AG09319 (cell line): ENCODE data around the gene KIF13A.

Source experiments
- DNase-seq: peaks from one replicate; pipeline ENCODE4 v3.0.0-alpha.2; 2010; ENCODE audit warnings: low read depth; ENCODE audit errors: extremely low read depth
- CTCF ChIP-seq: IDR thresholded peaks from 2 replicates; pipeline ENCODE4 v1.5.1; 2011; ENCODE audit warnings: low read depth, mild to moderate bottlenecking, inconsistent platforms, low read length, moderate library complexity

Gene KIF13A

GRCh38 chr6:17904491-17905120 is 82.8 kb downstream of the KIF13A start:
- no peak for DNase-seq
- TF ChIP-seq CTCF, result no peak

GRCh38 chr6:17902974-17903373 is 84.5 kb downstream of the KIF13A start:
- TF ChIP-seq CTCF, result no peak
- no peak for DNase-seq

- no peak for DNase-seq
- no peak for TF ChIP-seq CTCF
These were observed 85.9 kb downstream of the KIF13A start for GRCh38 chr6:17901493-17901892.

GRCh38 chr6:17900011-17900410 is 87.4 kb downstream of the KIF13A start:
- no peak for TF ChIP-seq CTCF

GRCh38 chr6:17899491-17899890 is 87.9 kb downstream of the KIF13A start:
- TF ChIP-seq CTCF, result no peak

More at GRCh38 chr6:17900011-17900410, 87.4 kb downstream of the KIF13A start:
- DNase-seq, result no peak

GRCh38 chr6:17897681-17898080 is 89.8 kb downstream of the KIF13A start:
- no peak for TF ChIP-seq CTCF
- no peak for DNase-seq

More at GRCh38 chr6:17899491-17899890, 87.9 kb downstream of the KIF13A start:
- no peak for DNase-seq

- no peak for DNase-seq
- no peak for TF ChIP-seq CTCF
These were observed 92.5 kb downstream of the KIF13A start for GRCh38 chr6:17894905-17895304.
